K562 (cell line): ENCODE measurements around the gene CNR2. TPM values are rescaled to one million over a fixed set of nuclear protein-coding genes. Genes with fewer than 3 reads are reported as not detected.

Experiments used
- ATAC-seq: fragments of 200-7000 bp; cut with Tn5 transposase; 3 replicates; pipeline ENCODE4 v1.9.1; 2020; ENCODE audit warnings: moderate library complexity
- BruUV-seq: library from RNA; stranded (reverse); fragments of 400-500 nt; replicated peaks from 2 replicates; lab custom pipeline; 2021; lab: Mats Ljungman, UMichigan
- CTCF ChIA-PET: fragments of 300-600 bp; formaldehyde crosslinking; extraction: SDS; loops from one replicate; lab custom pipeline; 2021; ENCODE audit warnings: low intra/inter-chr PET ratio; lab: Yijun Ruan, JAX
- POLR2A ChIA-PET: fragments of 300-600, 350-650 bp; sonication (Branson Sonifier 250); formaldehyde crosslinking; extraction: SDS; loops from one replicate; lab custom pipeline; 2021; ENCODE audit warnings: antibody characterized with exemption, inconsistent platforms; lab: Yijun Ruan, JAX
- DNase-seq, 4 experiments: peaks; one replicate each; pipeline versions ENCODE4 v3.0.0 to v3.0.0-alpha.2; 2011 to 2018; ENCODE audit warnings: low spot score in 3 of 4, mixed read lengths in 3 of 4; ENCODE audit errors: extremely low read depth in 1 of 4
- FAIRE-seq: peaks from 2 replicates; lab custom pipeline; 2011; peaks lifted over from hg19 to GRCh38; lab: Jason Lieb, UNC
- H2AFZ ChIP-seq: 2 replicates; pipeline ENCODE4 v1.6.0; 2011; ENCODE audit warnings: low read depth, low read length, control low read depth, inconsistent platforms
- H3K27ac ChIP-seq: fragments of 200-600 bp; 3 replicates; pipeline ENCODE4 v1.8.0; 2011; ENCODE audit warnings: low read depth, mild to moderate bottlenecking, control low read depth, inconsistent platforms, low read length, moderate library complexity, mixed read lengths; ENCODE audit errors: extremely low read depth
- H3K27me3 ChIP-seq, 2 experiments: fragments of 300-600 bp in 1 of 2; 2 replicates in 1 of 2; 3 replicates in 1 of 2; pipeline versions ENCODE4 v1.6.0 to v1.8.0; 2011; ENCODE audit warnings: inconsistent platforms in 2 of 2, low read length in 2 of 2, mild to moderate bottlenecking in 1 of 2, mixed read lengths in 1 of 2, moderate library complexity in 1 of 2; ENCODE audit not compliant: control insufficient read depth in 2 of 2, insufficient read depth in 2 of 2
- H3K36me3 ChIP-seq: fragments of 300-600 bp; 3 replicates; pipeline ENCODE4 v1.8.0; 2011; ENCODE audit warnings: mild to moderate bottlenecking, low read length, inconsistent platforms; ENCODE audit not compliant: control insufficient read depth, insufficient read depth
- H3K4me1 ChIP-seq, 2 experiments: fragments of 200-600 bp in 1 of 2; replicated peaks in 1 of 2; 2 replicates in 1 of 2; 3 replicates in 1 of 2; pipeline versions ENCODE4 v1.5.1 to v1.8.0; 2011; ENCODE audit warnings: inconsistent platforms in 2 of 2, low read length in 2 of 2, mild to moderate bottlenecking in 1 of 2, mixed read lengths in 1 of 2, moderate library complexity in 1 of 2; ENCODE audit not compliant: control insufficient read depth in 2 of 2, insufficient read depth in 2 of 2
- H3K4me2 ChIP-seq: 2 replicates; pipeline ENCODE4 v1.6.1; 2011; ENCODE audit warnings: low read length, control low read depth, inconsistent platforms, mixed read lengths; ENCODE audit not compliant: insufficient read depth
- H3K4me3 ChIP-seq: fragments of 200-600 bp; sonication (generic), shearing (Covaris generic); 2 replicates; pipeline ENCODE4 v1.5.1; 2016; ENCODE audit warnings: control low read depth, inconsistent platforms
- H3K79me2 ChIP-seq: fragments of 200-600 bp; 3 replicates; pipeline ENCODE4 v1.8.0; 2011; ENCODE audit warnings: low read length, inconsistent platforms; ENCODE audit not compliant: control insufficient read depth, insufficient read depth
- H3K9ac ChIP-seq, 2 experiments: 2 replicates each; pipeline versions ENCODE4 v1.6.0 to v1.6.1; 2011; ENCODE audit warnings: low read depth in 2 of 2, low read length in 2 of 2, control low read depth in 1 of 2, inconsistent platforms in 1 of 2, mild to moderate bottlenecking in 1 of 2, mixed read lengths in 1 of 2; ENCODE audit not compliant: insufficient read depth in 1 of 2
- H3K9me1 ChIP-seq: one replicate; pipeline ENCODE4 v1.6.0; 2011; ENCODE audit warnings: inconsistent platforms, mild to moderate bottlenecking, low read length, moderate library complexity; ENCODE audit not compliant: control insufficient read depth, insufficient read depth
- H3K9me3 ChIP-seq: replicated peaks from 2 replicates; pipeline ENCODE4 v1.5.1; 2011; ENCODE audit warnings: low read depth, low read length, inconsistent platforms; ENCODE audit not compliant: control insufficient read depth, insufficient read depth
- H4K20me1 ChIP-seq: replicated peaks from 2 replicates; pipeline ENCODE4 v1.6.1; 2011; ENCODE audit warnings: low read length, inconsistent platforms, mixed read lengths; ENCODE audit not compliant: control insufficient read depth, insufficient read depth
- BRCA1 ChIP-seq, 2 experiments: fragments of 450-650 bp in 1 of 2; sonication (generic) in 1 of 2; formaldehyde crosslinking in 1 of 2; IDR thresholded peaks; 2 replicates each; pipeline versions ENCODE4 v1.5.0 to v1.6.1; 2017 to 2020; ENCODE audit warnings: mild to moderate bottlenecking in 1 of 2, missing genetic modification reagents in 1 of 2
- CSDE1 ChIP-seq, 2 experiments: fragments of 450-650 bp; IDR thresholded peaks; 2 replicates each; pipeline ENCODE4 v1.6.1; 2016; ENCODE audit warnings: mild to moderate bottlenecking in 1 of 2
- E2F6 ChIP-seq, 2 experiments: IDR thresholded peaks; 2 replicates each; pipeline ENCODE4 v1.6.1; 2011; ENCODE audit warnings: borderline replicate concordance in 1 of 2, control low read depth in 1 of 2, low read depth in 1 of 2, low read length in 1 of 2, mild to moderate bottlenecking in 1 of 2, mixed read lengths in 1 of 2, moderate library complexity in 1 of 2; ENCODE audit not compliant: insufficient read depth in 1 of 2, insufficient read length in 1 of 2, poor library complexity in 1 of 2, severe bottlenecking in 1 of 2; ENCODE audit errors: extremely low read depth in 1 of 2
- FOXP1 ChIP-seq: sonication (generic); formaldehyde crosslinking; IDR thresholded peaks from 2 replicates; pipeline ENCODE4 v1.8.0; 2022; ENCODE audit warnings: mild to moderate bottlenecking, missing genetic modification reagents
- MNT ChIP-seq, 2 experiments: fragments of 450-650 bp; conservative IDR thresholded peaks; 2 replicates each; pipeline ENCODE4 v1.6.1; 2017; ENCODE audit warnings: mild to moderate bottlenecking in 2 of 2, moderate library complexity in 2 of 2
- MTA2 ChIP-seq: fragments of 450-650 bp; IDR thresholded peaks from 2 replicates; pipeline ENCODE4 v1.6.1; 2016; ENCODE audit warnings: low read depth
- NONO ChIP-seq, 2 experiments: fragments of 200-400 bp in 1 of 2; fragments of 450-650 bp in 1 of 2; formaldehyde crosslinking in 1 of 2; IDR thresholded peaks; 2 replicates each; pipeline ENCODE4 v1.6.1; 2017; ENCODE audit warnings: low read depth in 2 of 2, mild to moderate bottlenecking in 2 of 2, moderate library complexity in 2 of 2, low read length in 1 of 2
- RNF2 ChIP-seq: sonication (generic); IDR thresholded peaks from 2 replicates; pipeline ENCODE4 v1.6.1; 2016
- SPI1 ChIP-seq: IDR thresholded peaks from 2 replicates; pipeline ENCODE4 v1.6.1; 2011; ENCODE audit warnings: low read depth, low read length, control low read depth, borderline replicate concordance
- THRA ChIP-seq: fragments of 450-650 bp; IDR thresholded peaks from 2 replicates; pipeline ENCODE4 v1.6.1; 2017; ENCODE audit warnings: mild to moderate bottlenecking, moderate library complexity
- USF1 ChIP-seq: sonication (generic); formaldehyde crosslinking; IDR thresholded peaks from 2 replicates; pipeline ENCODE4 v1.9.0; 2022; ENCODE audit warnings: mild to moderate bottlenecking, missing genetic modification reagents
- ZMIZ1 ChIP-seq, 2 experiments: fragments of 150-350 bp in 1 of 2; IDR thresholded peaks; 2 replicates each; pipeline ENCODE4 v1.6.1; 2012 to 2016; ENCODE audit warnings: low read depth in 2 of 2, low read length in 2 of 2, mild to moderate bottlenecking in 1 of 2, moderate library complexity in 1 of 2
- ZNF707 ChIP-seq: fragments of 250-450 bp; sonication (Bioruptor Pico); conservative IDR thresholded peaks from 2 replicates; pipeline ENCODE4 v1.8.0; 2022; ENCODE audit warnings: inconsistent platforms, mild to moderate bottlenecking, moderate library complexity
- WGBS: fragments of 100-300 bp; shearing (Covaris generic); methylation state at CpG from one replicate; pipeline ENCODE4 v1.1.6; 2016; ENCODE audit warnings: low coverage, mixed read lengths; ENCODE audit not compliant: insufficient coverage; ENCODE audit errors: missing lambda C conversion rate; 5-methylcytosine and 5-hydroxymethylcytosine counted together
- in situ Hi-C: fragments of 300-500 bp; cut with MboI; formaldehyde crosslinking; loops from 4 replicates; pipeline ENCODE4 v1.15.0; 2018; ENCODE audit warnings: inconsistent platforms, mixed read lengths
- intact Hi-C: fragments of 100-400 bp; cut with micrococcal nuclease; formaldehyde crosslinking; loops from 2 replicates; pipeline ENCODE4 v1.14.2; 2022
- polyA plus RNA-seq, 8 experiments: library from polyadenylated mRNA; depleted of rRNA in 4 of 8; stranded (reverse) in 5 of 8; unstranded in 3 of 8; fragments of >200 nt; fragmentation: Nextera tagmentation in 2 of 8; fragmentation: Illumina TruSeq in 1 of 8; extraction: Ambion mirVana in 2 of 8; extraction: Trizol in 1 of 8; gene quantifications; 2 replicates each; pipeline versions ENCODE4 v1.2.1 to v1.2.3, GENCODE V29; 2011 to 2014; ENCODE audit warnings: inconsistent platforms in 1 of 8, missing spikeins in 1 of 8
- total RNA-seq, 7 experiments: library from RNA; depleted of rRNA in 6 of 7; stranded (reverse); fragments of >200 nt in 6 of 7; fragmentation: Illumina TruSeq in 2 of 7; extraction: Trizol in 2 of 7; gene quantifications; 2 replicates each; pipeline versions ENCODE4 v1.2.1 to v1.2.3, GENCODE V29; 2011 to 2021; ENCODE audit warnings: low replicate concordance in 1 of 7

Gene CNR2
- total and polyA plus RNA-seq, 9 of the 15 experiments (the other 6 are each of a cell fraction or from before 2014, with no cell fraction given) = not detected

- ATAC-seq (peak; percentile 36), FAIRE-seq (no peak), DNase-seq (no peak)
- Histone ChIP-seq H2AFZ (peak overlapping the region; percentile 69), H3K27me3 (no peaks in the 10 kb centered on the region), H3K9me3 (no peaks in the 10 kb centered on the region), H4K20me1 (no peaks in the 10 kb centered on the region), H3K4me3 (no peak overlapping the region), H3K9me1 (no peaks in the 10 kb centered on the region), H3K4me2 (no peak overlapping the region), H3K36me3 (no peaks in the 10 kb centered on the region), H3K9ac (peak overlapping the region in 1 of 2 experiments; percentile 76; a peak in 2 of 4 replicates), H3K4me1 (peaks cover 31 to 37% of the 10 kb centered on the region in 2 experiments), H3K79me2 (no peaks in the 10 kb centered on the region), H3K27ac (no peak overlapping the region)
- POLR2A ChIA-PET = interaction anchor here (0.6 to 1.8 kb wide), 5 partner anchors 11 to 131 kb away, joined by 3 to 8 read pairs (median 4); partner anchors contain the start of gene PITHD1
- CTCF ChIA-PET = no interaction called here
- intact Hi-C loops (no loop called here), in situ Hi-C loops (loop anchor here (5.0 kb wide), 1 partner anchor 102 kb away; no protein-coding TSS in a partner anchor)
- BruUV-seq = no TSS peak
- 53% methylated on average over 10 of the region's 10 CpGs for WGBS
- TF ChIP-seq MTA2 (no peak), NONO (IDR thresholded peaks at IDR 0.05; ENCODE audit: low read depth in 2 of 2, low read length in 1 of 2) (no peak), FOXP1 (no peak), SPI1 (peak; percentile 84), RNF2 (no peak), BRCA1 (IDR thresholded peaks at IDR 0.05) (no peak), BRCA1 (CRISPR knock-in tag; IDR thresholded peaks at IDR 0.05) (no peak), ZMIZ1 (IDR thresholded peaks at IDR 0.05; ENCODE audit: low read depth in 2 of 2, low read length in 2 of 2) (no peak), ZNF707 (CRISPR knock-in tag) (no peak), THRA (no peak), MNT (conservative IDR thresholded peaks at IDR 0.05) (no peak), CSDE1 (IDR thresholded peaks at IDR 0.05) (no peak), E2F6 (IDR thresholded peaks at IDR 0.05; ENCODE audit: borderline replicate concordance in 1 of 2, extremely low read depth in 1 of 2, insufficient read depth in 1 of 2, insufficient read length in 1 of 2, low read depth in 1 of 2, low read length in 1 of 2, poor library complexity in 1 of 2, severe bottlenecking in 1 of 2) (peak in 1 of 2 experiments; percentile 8), USF1 (CRISPR knock-in tag) (no peak)
These were observed 3.8 kb downstream of the CNR2 start for GRCh38 chr1:23909412-23909811.
